HepG2 (cell line): ENCODE results near the gene CADM2. TPM values are rescaled to one million over a fixed set of nuclear protein-coding genes. Genes with fewer than 3 reads are reported as not detected.

Experiments
- BATF2 ChIP-seq: sonication (generic); formaldehyde crosslinking; IDR thresholded peaks from 2 replicates; pipeline ENCODE4 v1.8.0; 2022; ENCODE audit warnings: mild to moderate bottlenecking, missing genetic modification reagents, moderate library complexity
- BORCS8-MEF2B ChIP-seq: sonication (generic); formaldehyde crosslinking; IDR thresholded peaks from 2 replicates; pipeline ENCODE4 v1.8.0; 2022; ENCODE audit warnings: mild to moderate bottlenecking, missing genetic modification reagents
- DMAP1 ChIP-seq: IDR thresholded peaks from 2 replicates; pipeline ENCODE4 v1.6.1; 2016
- E2F5 ChIP-seq: sonication (generic); formaldehyde crosslinking; conservative IDR thresholded peaks from 2 replicates; pipeline ENCODE4 v1.4.0; 2020; ENCODE audit warnings: missing genetic modification reagents
- IKZF1 ChIP-seq: fragments of 450-650 bp; IDR thresholded peaks from 2 replicates; pipeline ENCODE4 v1.7.1; 2016
- LCORL ChIP-seq, 2 experiments: fragments of 450-650 bp in 1 of 2; sonication (generic) in 1 of 2; formaldehyde crosslinking in 1 of 2; IDR thresholded peaks; 2 replicates each; pipeline versions ENCODE4 v1.5.0 to v1.6.1; 2017 to 2020; ENCODE audit warnings: antibody characterized with exemption in 1 of 2, missing genetic modification reagents in 1 of 2
- PRDM4 ChIP-seq: sonication (generic); formaldehyde crosslinking; IDR thresholded peaks from 2 replicates; pipeline ENCODE4 v1.9.0; 2021; ENCODE audit warnings: missing genetic modification reagents, borderline replicate concordance
- SOX13 ChIP-seq, 3 experiments: fragments of 450-650 bp in 1 of 3; sonication (generic) in 1 of 3; formaldehyde crosslinking in 1 of 3; IDR thresholded peaks in 2 of 3; conservative IDR thresholded peaks in 1 of 3; 2 replicates each; pipeline versions ENCODE4 v1.5.0 to v1.6.1; 2016 to 2020; ENCODE audit warnings: antibody characterized with exemption in 1 of 3, mild to moderate bottlenecking in 1 of 3, missing compliant biosample characterization in 1 of 3, missing genetic modification reagents in 1 of 3, moderate library complexity in 1 of 3
- TAF15 ChIP-seq: fragments of 200-400 bp; formaldehyde crosslinking; IDR thresholded peaks from one replicate; pipeline ENCODE4 v1.6.1; 2018; ENCODE audit warnings: mild to moderate bottlenecking, low read depth, low read length; ENCODE audit not compliant: poor library complexity, severe bottlenecking
- ZNF280D ChIP-seq: sonication (generic); formaldehyde crosslinking; IDR thresholded peaks from 2 replicates; pipeline ENCODE4 v1.5.1; 2020; ENCODE audit warnings: mild to moderate bottlenecking, missing genetic modification reagents
- ZNF350 ChIP-seq: sonication (generic); formaldehyde crosslinking; IDR thresholded peaks from 2 replicates; pipeline ENCODE4 v1.4.0; 2020; ENCODE audit warnings: mild to moderate bottlenecking, low read depth, missing genetic modification reagents, borderline replicate concordance
- ZNF687 ChIP-seq: sonication (generic); formaldehyde crosslinking; IDR thresholded peaks from 2 replicates; pipeline ENCODE4 v1.5.1; 2020; ENCODE audit warnings: mild to moderate bottlenecking, missing genetic modification reagents, moderate library complexity
- ZNF816 ChIP-seq: sonication (generic); formaldehyde crosslinking; IDR thresholded peaks from 2 replicates; pipeline ENCODE4 v1.8.0; 2022; ENCODE audit warnings: missing genetic modification reagents, mild to moderate bottlenecking, borderline replicate concordance
- polyA plus RNA-seq, 8 experiments: library from polyadenylated mRNA; depleted of rRNA in 3 of 8; stranded (reverse) in 7 of 8; unstranded in 1 of 8; fragments of >200 nt; fragmentation: Illumina TruSeq in 4 of 8; extraction: Trizol in 4 of 8; gene quantifications; 2 replicates each; pipeline versions ENCODE4 v1.2.1 to v1.2.3, GENCODE V29; 2011 to 2016; ENCODE audit warnings: low read depth in 4 of 8, missing spikeins in 1 of 8, mixed read lengths in 1 of 8; ENCODE audit not compliant: insufficient read depth in 1 of 8
- total RNA-seq, 5 experiments: library from RNA; depleted of rRNA; stranded (reverse); fragments of >200 nt; fragmentation: Illumina TruSeq; extraction: Trizol; gene quantifications; 2 replicates each; pipeline ENCODE4 v1.2.3, GENCODE V29; 2016; ENCODE audit warnings: low read depth in 1 of 5

Gene CADM2
- total and polyA plus RNA-seq, 2 of the 13 experiments (the other 11 are each of a cell fraction or from before 2014, with no cell fraction given) = not detected

GRCh38 chr3:85074003-85074402, 115.2 kb downstream of the CADM2 start (continued):
- TF ChIP-seq DMAP1 (no peak), BATF2 (CRISPR knock-in tag) (no peak), ZNF687 (no peak), ZNF280D (no peak), TAF15 (no peak), ZNF816 (CRISPR knock-in tag) (no peak), LCORL (IDR thresholded peaks at IDR 0.05) (no peak), LCORL (CRISPR knock-in tag; IDR thresholded peaks at IDR 0.05) (no peak), ZNF350 (CRISPR knock-in tag) (no peak), E2F5 (no peak), SOX13 (IDR thresholded peaks at IDR 0.05) (no peak), SOX13 (CRISPR knock-in tag; conservative IDR thresholded peaks at IDR 0.05 in 1 of 2, IDR thresholded peaks at IDR 0.05 in 1 of 2) (no peak), BORCS8-MEF2B (CRISPR knock-in tag) (no peak), IKZF1 (no peak), PRDM4 (no peak)
